22Rv1 (cell line): ENCODE data around the gene ARMC6.

Experiments
- ZFX ChIP-seq: fragments of 450-650 bp; IDR thresholded peaks from 2 replicates; pipeline ENCODE4 v1.6.1; 2017; ENCODE audit warnings: antibody characterized with exemption, borderline replicate concordance
- TF ChIP-seq, protein P1 (sequence below): fragments of 450-650 bp; IDR thresholded peaks from 2 replicates; pipeline ENCODE4 v1.5.1; 2017; ENCODE audit warnings: mild to moderate bottlenecking

GRCh38 chr19:18993115-18993514, 40.3 kb upstream of the ARMC6 start:
- TF ChIP-seq, protein P1, sequence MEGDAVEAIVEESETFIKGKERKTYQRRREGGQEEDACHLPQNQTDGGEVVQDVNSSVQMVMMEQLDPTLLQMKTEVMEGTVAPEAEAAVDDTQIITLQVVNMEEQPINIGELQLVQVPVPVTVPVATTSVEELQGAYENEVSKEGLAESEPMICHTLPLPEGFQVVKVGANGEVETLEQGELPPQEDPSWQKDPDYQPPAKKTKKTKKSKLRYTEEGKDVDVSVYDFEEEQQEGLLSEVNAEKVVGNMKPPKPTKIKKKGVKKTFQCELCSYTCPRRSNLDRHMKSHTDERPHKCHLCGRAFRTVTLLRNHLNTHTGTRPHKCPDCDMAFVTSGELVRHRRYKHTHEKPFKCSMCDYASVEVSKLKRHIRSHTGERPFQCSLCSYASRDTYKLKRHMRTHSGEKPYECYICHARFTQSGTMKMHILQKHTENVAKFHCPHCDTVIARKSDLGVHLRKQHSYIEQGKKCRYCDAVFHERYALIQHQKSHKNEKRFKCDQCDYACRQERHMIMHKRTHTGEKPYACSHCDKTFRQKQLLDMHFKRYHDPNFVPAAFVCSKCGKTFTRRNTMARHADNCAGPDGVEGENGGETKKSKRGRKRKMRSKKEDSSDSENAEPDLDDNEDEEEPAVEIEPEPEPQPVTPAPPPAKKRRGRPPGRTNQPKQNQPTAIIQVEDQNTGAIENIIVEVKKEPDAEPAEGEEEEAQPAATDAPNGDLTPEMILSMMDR: no peak
- TF ChIP-seq ZFX: no peak
